HepG2 (cell line): Measurements from ENCODE around the gene CAPN15. TPM values are rescaled to one million over a fixed set of nuclear protein-coding genes. Genes with fewer than 3 reads are reported as not detected.

ENCODE experiments used
- ATAC-seq: fragments of 200-7000 bp; cut with Tn5 transposase; 3 replicates; pipeline ENCODE4 v1.9.1; 2020; ENCODE audit warnings: mild to moderate bottlenecking, moderate library complexity
- BruUV-seq: library from RNA; stranded (reverse); fragments of 400-500 nt; replicated peaks from 2 replicates; lab custom pipeline; 2021; lab: Mats Ljungman, UMichigan
- CTCF ChIA-PET: fragments of 300-600 bp; formaldehyde crosslinking; extraction: SDS; loops from one replicate; lab custom pipeline; 2021; ENCODE audit warnings: low total read pairs, inconsistent platforms, low intra/inter-chr PET ratio; lab: Yijun Ruan, JAX
- POLR2A ChIA-PET: fragments of 350-600 bp; sonication (Branson Sonifier 250); formaldehyde crosslinking; loops from one replicate; lab custom pipeline; 2020; ENCODE audit warnings: antibody characterized with exemption, inconsistent platforms; lab: Yijun Ruan, JAX
- DNase-seq: peaks from one replicate; pipeline ENCODE4 v3.0.0-alpha.2; 2015; ENCODE audit warnings: low spot score
- FAIRE-seq: peaks from 3 replicates; lab custom pipeline; 2011; peaks lifted over from hg19 to GRCh38; lab: Jason Lieb, UNC
- H2AFZ ChIP-seq: one replicate; pipeline ENCODE4 v1.6.1; 2011; ENCODE audit warnings: low read length, inconsistent platforms
- H3K27ac ChIP-seq: fragments of 300-600 bp; 3 replicates; pipeline ENCODE4 v1.8.0; 2011; ENCODE audit warnings: mixed run types, mild to moderate bottlenecking, mixed read lengths, low read length, inconsistent platforms; ENCODE audit not compliant: insufficient read depth; ENCODE audit errors: extremely low read length
- H3K27me3 ChIP-seq, 2 experiments: fragments of 200-600 bp in 1 of 2; 2 replicates in 1 of 2; 3 replicates in 1 of 2; pipeline versions ENCODE4 v1.6.0 to v1.8.0; 2011; ENCODE audit warnings: low read length in 2 of 2, mild to moderate bottlenecking in 2 of 2, moderate library complexity in 2 of 2, inconsistent platforms in 1 of 2; ENCODE audit not compliant: insufficient read depth in 2 of 2, control insufficient read depth in 1 of 2
- H3K36me3 ChIP-seq, 2 experiments: fragments of 200-600 bp in 1 of 2; replicated peaks in 1 of 2; 2 replicates in 1 of 2; 3 replicates in 1 of 2; pipeline versions ENCODE4 v1.5.1 to v1.8.0; 2011; ENCODE audit warnings: low read length in 2 of 2, inconsistent platforms in 1 of 2; ENCODE audit not compliant: insufficient read depth in 2 of 2, control insufficient read depth in 1 of 2
- H3K4me1 ChIP-seq: 2 replicates; pipeline ENCODE4 v1.5.1; 2012; ENCODE audit warnings: low read length, inconsistent platforms; ENCODE audit not compliant: insufficient read depth
- H3K4me2 ChIP-seq: 2 replicates; pipeline ENCODE4 v1.6.0; 2011; ENCODE audit warnings: low read depth, low read length, inconsistent platforms
- H3K4me3 ChIP-seq, 3 experiments: fragments of 200-600 bp in 1 of 3; sonication (generic), shearing (Covaris generic) in 1 of 3; replicated peaks in 1 of 3; 2 replicates each; pipeline ENCODE4 v1.5.1; 2011 to 2016; ENCODE audit warnings: low read length in 3 of 3, inconsistent platforms in 2 of 3, low read depth in 2 of 3, mild to moderate bottlenecking in 2 of 3, control low read depth in 1 of 3, mixed read lengths in 1 of 3; ENCODE audit not compliant: insufficient read depth in 1 of 3
- H3K79me2 ChIP-seq: one replicate; pipeline ENCODE4 v1.6.1; 2011; ENCODE audit warnings: low read length, inconsistent platforms; ENCODE audit not compliant: insufficient read depth
- H3K9ac ChIP-seq: 2 replicates; pipeline ENCODE4 v1.6.0; 2011; ENCODE audit warnings: mild to moderate bottlenecking, low read depth, low read length, inconsistent platforms; ENCODE audit not compliant: insufficient read depth
- H3K9me3 ChIP-seq: 2 replicates; pipeline ENCODE4 v1.5.1; 2012; ENCODE audit warnings: mild to moderate bottlenecking, low read length
- H4K20me1 ChIP-seq: 2 replicates; pipeline ENCODE4 v1.6.0; 2011; ENCODE audit warnings: inconsistent platforms, mild to moderate bottlenecking, low read length, moderate library complexity; ENCODE audit not compliant: insufficient read depth
- GABPB1 ChIP-seq: IDR thresholded peaks from 2 replicates; pipeline ENCODE4 v1.6.1; 2016; ENCODE audit warnings: mild to moderate bottlenecking, missing genetic modification reagents, moderate library complexity, missing compliant biosample characterization
- HNRNPLL ChIP-seq: fragments of 200-400 bp; formaldehyde crosslinking; IDR thresholded peaks from 2 replicates; pipeline ENCODE4 v1.6.1; 2017; ENCODE audit warnings: mild to moderate bottlenecking, low read depth, low read length; ENCODE audit not compliant: poor library complexity, severe bottlenecking
- RELA ChIP-seq: sonication (generic); formaldehyde crosslinking; IDR thresholded peaks from 2 replicates; pipeline ENCODE4 v1.4.0; 2020; ENCODE audit warnings: missing genetic modification reagents
- TEAD3 ChIP-seq: optimal IDR thresholded peaks from 2 replicates; pipeline ENCODE3; 2016; ENCODE audit warnings: borderline replicate concordance
- ZFYVE20 ChIP-seq: sonication (generic); formaldehyde crosslinking; IDR thresholded peaks from 2 replicates; pipeline ENCODE4 v1.8.0; 2023; ENCODE audit warnings: low read depth, mild to moderate bottlenecking, moderate library complexity, missing genetic modification reagents, borderline replicate concordance
- ZNF432 ChIP-seq: sonication (generic); formaldehyde crosslinking; IDR thresholded peaks from 2 replicates; pipeline ENCODE4 v1.5.0; 2020; ENCODE audit warnings: missing genetic modification reagents, mild to moderate bottlenecking, borderline replicate concordance
- ZNF510 ChIP-seq: sonication (generic); formaldehyde crosslinking; IDR thresholded peaks from 2 replicates; pipeline ENCODE4 v1.4.0; 2020; ENCODE audit warnings: low read depth, mild to moderate bottlenecking, missing genetic modification reagents
- ZNF580 ChIP-seq: IDR thresholded peaks from 2 replicates; pipeline ENCODE4 v1.6.1; 2016; ENCODE audit warnings: low read depth, borderline replicate concordance
- ZNF768 ChIP-seq: sonication (generic); formaldehyde crosslinking; IDR thresholded peaks from 2 replicates; pipeline ENCODE4 v1.4.0; 2020; ENCODE audit warnings: missing genetic modification reagents
- ZNF770 ChIP-seq: sonication (generic); formaldehyde crosslinking; IDR thresholded peaks from 2 replicates; pipeline ENCODE4 v1.5.0; 2020; ENCODE audit warnings: mild to moderate bottlenecking, missing genetic modification reagents
- ZNF780A ChIP-seq: sonication (generic); formaldehyde crosslinking; IDR thresholded peaks from 2 replicates; pipeline ENCODE4 v1.8.0; 2022; ENCODE audit warnings: mild to moderate bottlenecking, missing genetic modification reagents, moderate library complexity
- ZNF788 ChIP-seq: sonication (generic); formaldehyde crosslinking; IDR thresholded peaks from 2 replicates; pipeline ENCODE4 v1.5.0; 2020; ENCODE audit warnings: mild to moderate bottlenecking, missing genetic modification reagents, borderline replicate concordance
- ZZZ3 ChIP-seq: sonication (generic); formaldehyde crosslinking; IDR thresholded peaks from 2 replicates; pipeline ENCODE4 v1.4.0; 2020; ENCODE audit warnings: missing genetic modification reagents, mild to moderate bottlenecking, borderline replicate concordance
- WGBS: methylation state at CpG from one replicate; pipeline ENCODE4 v1.1.6; 2017; ENCODE audit warnings: low lambda C conversion rate; 5-methylcytosine and 5-hydroxymethylcytosine counted together
- in situ Hi-C: cut with HindIII; loops from 2 replicates; pipeline ENCODE4 v1.10.0; 2017; ENCODE audit warnings: low pct_unique_long_range_greater_than_20kb; ENCODE audit not compliant: extremely low pct_ligation_motif_present
- intact Hi-C: fragments of 100-400 bp; cut with micrococcal nuclease; formaldehyde crosslinking; loops from one replicate; pipeline ENCODE4 v1.10.0; 2022; ENCODE audit not compliant: unreplicated experiment
- polyA plus RNA-seq, 8 experiments: library from polyadenylated mRNA; depleted of rRNA in 3 of 8; stranded (reverse) in 7 of 8; unstranded in 1 of 8; fragments of >200 nt; fragmentation: Illumina TruSeq in 4 of 8; extraction: Trizol in 4 of 8; gene quantifications; 2 replicates each; pipeline versions ENCODE4 v1.2.1 to v1.2.3, GENCODE V29; 2011 to 2016; ENCODE audit warnings: low read depth in 4 of 8, missing spikeins in 1 of 8, mixed read lengths in 1 of 8; ENCODE audit not compliant: insufficient read depth in 1 of 8
- total RNA-seq, 5 experiments: library from RNA; depleted of rRNA; stranded (reverse); fragments of >200 nt; fragmentation: Illumina TruSeq; extraction: Trizol; gene quantifications; 2 replicates each; pipeline ENCODE4 v1.2.3, GENCODE V29; 2016; ENCODE audit warnings: low read depth in 1 of 5
- TF ChIP-seq, protein P1 (sequence below): sonication (generic); formaldehyde crosslinking; IDR thresholded peaks from 2 replicates; pipeline ENCODE4 v1.8.0; 2022; ENCODE audit warnings: mild to moderate bottlenecking, missing genetic modification reagents, moderate library complexity
- TF ChIP-seq, protein P2 (sequence below): sonication (generic); formaldehyde crosslinking; conservative IDR thresholded peaks from 2 replicates; pipeline ENCODE4 v1.4.0; 2020; ENCODE audit warnings: mild to moderate bottlenecking, missing genetic modification reagents, moderate library complexity

Gene CAPN15
- total and polyA plus RNA-seq, 2 of the 13 experiments (the other 11 are each of a cell fraction or from before 2014, with no cell fraction given): 14.9 to 24.5 TPM

DNA sequence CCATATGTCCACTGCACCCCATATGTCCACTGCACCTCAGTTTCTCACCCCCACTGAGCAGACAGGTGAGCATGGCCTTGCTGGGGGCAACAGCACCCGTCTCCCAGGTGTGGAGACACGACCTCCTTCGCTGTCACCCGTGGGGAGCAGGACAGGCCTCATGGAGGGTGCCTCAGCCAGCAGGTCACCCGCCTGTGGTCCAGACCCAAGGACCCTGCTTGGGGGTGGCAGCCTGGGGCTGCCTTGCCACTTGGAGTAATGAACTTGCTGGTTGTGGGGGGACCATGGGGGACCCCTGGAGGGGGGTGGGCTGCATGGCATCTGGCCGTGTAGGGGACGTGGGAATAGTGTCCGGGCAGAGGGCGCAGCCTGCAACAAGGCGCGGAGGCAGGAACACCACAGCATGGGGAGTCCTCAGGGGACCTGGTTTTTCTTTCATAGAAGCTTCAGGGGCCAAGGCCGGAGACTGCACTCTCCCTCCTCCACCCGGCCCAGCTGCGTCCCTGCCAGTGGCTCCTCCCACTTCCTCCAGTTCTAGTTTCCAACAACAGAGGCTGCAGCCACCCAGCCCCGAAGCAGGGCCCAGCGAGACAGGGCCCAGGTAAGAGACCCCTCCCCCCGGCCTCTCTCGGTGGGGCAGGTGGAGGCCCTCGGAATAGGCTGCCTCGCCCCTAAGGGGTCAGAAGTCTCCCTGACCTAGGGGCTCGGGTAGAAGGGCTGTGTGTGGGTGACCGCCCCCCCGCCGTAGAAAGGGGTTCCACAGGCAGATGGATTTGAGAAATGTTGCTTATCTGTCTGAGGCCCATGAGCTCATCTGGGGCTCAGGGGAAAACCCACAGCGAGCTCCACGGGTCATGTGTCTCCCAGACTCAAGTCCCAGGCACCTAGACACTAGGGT, 39.2 kb downstream of the CAPN15 start, which contains the start of gene NHLRC4:
NHLRC4 (plus strand) TSS at position 531 of the 898 bp plus-strand sequence. CDS start 1,043 bp downstream, outside the sequence.
- ATAC-seq (peak; percentile 27), FAIRE-seq (no peak), DNase-seq (peak; percentile 50)
- WGBS: 8% methylated on average over 7 of the region's 26 CpGs
- peaks cover 11 to 42% of the 10 kb centered on the region in 2 experiments for H3K27me3 ChIP-seq
- H3K79me2 ChIP-seq: peaks cover 7% of the 10 kb centered on the region
- H3K9me3 ChIP-seq: no peaks in the 10 kb centered on the region
- ChIA-PET CTCF (no interaction called here), POLR2A (interaction anchor here (1.0 to 1.4 kb wide), 4 partner anchors 9 to 166 kb away, joined by 3 to 10 read pairs (median 4); no protein-coding TSS in a partner anchor)
- no peak within 1 kb of the TSS for H3K27ac ChIP-seq
- 0 out of 5 replicates have a peak, but pooled peaks cover 0 to under 1% of the 10 kb centered on the region in 2 experiments for H3K36me3 ChIP-seq
- in situ Hi-C loops: no loop called here
- H2AFZ ChIP-seq: no peak within 1 kb of the TSS
- intact Hi-C loops: loop anchor here (5.0 kb wide), 1 partner anchor 34 kb away; no protein-coding TSS in a partner anchor
- H4K20me1 ChIP-seq: no peaks in the 10 kb centered on the region
- peak within 1 kb of the TSS; percentile 55 to 92 (median 65); a peak in 5 of 6 replicates for H3K4me3 ChIP-seq
- H3K4me1 ChIP-seq: peaks cover 65% of the 10 kb centered on the region
- no TSS peak for BruUV-seq
- H3K4me2 ChIP-seq: peak within 1 kb of the TSS; percentile 91
- peak within 1 kb of the TSS; percentile 40; the same call in 1 of the 2 replicates for H3K9ac ChIP-seq
- TF ChIP-seq TEAD3 (CRISPR knock-in tag) (no peak), ZNF770 (0 out of 2 replicates have a peak, but pooled peaks have one; percentile 10), ZNF780A (CRISPR knock-in tag) (no peak), ZNF788 (0 out of 2 replicates have a peak, but pooled peaks have one; percentile 51), ZNF510 (CRISPR knock-in tag) (no peak), RELA (no peak), ZNF432 (CRISPR knock-in tag) (no peak), GABPB1 (CRISPR knock-in tag) (peak; percentile 49), HNRNPLL (peak; percentile 21), ZNF768 (CRISPR knock-in tag) (peak; percentile 18; the same call in 1 of the 2 replicates), ZNF580 (CRISPR knock-in tag) (0 out of 2 replicates have a peak, but pooled peaks have one; percentile 35), ZFYVE20 (CRISPR knock-in tag) (no peak), ZZZ3 (CRISPR knock-in tag) (no peak)
- TF ChIP-seq, protein P1, sequence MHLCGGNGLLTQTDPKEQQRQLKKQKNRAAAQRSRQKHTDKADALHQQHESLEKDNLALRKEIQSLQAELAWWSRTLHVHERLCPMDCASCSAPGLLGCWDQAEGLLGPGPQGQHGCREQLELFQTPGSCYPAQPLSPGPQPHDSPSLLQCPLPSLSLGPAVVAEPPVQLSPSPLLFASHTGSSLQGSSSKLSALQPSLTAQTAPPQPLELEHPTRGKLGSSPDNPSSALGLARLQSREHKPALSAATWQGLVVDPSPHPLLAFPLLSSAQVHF (CRISPR knock-in tag): no peak
- TF ChIP-seq, protein P2, sequence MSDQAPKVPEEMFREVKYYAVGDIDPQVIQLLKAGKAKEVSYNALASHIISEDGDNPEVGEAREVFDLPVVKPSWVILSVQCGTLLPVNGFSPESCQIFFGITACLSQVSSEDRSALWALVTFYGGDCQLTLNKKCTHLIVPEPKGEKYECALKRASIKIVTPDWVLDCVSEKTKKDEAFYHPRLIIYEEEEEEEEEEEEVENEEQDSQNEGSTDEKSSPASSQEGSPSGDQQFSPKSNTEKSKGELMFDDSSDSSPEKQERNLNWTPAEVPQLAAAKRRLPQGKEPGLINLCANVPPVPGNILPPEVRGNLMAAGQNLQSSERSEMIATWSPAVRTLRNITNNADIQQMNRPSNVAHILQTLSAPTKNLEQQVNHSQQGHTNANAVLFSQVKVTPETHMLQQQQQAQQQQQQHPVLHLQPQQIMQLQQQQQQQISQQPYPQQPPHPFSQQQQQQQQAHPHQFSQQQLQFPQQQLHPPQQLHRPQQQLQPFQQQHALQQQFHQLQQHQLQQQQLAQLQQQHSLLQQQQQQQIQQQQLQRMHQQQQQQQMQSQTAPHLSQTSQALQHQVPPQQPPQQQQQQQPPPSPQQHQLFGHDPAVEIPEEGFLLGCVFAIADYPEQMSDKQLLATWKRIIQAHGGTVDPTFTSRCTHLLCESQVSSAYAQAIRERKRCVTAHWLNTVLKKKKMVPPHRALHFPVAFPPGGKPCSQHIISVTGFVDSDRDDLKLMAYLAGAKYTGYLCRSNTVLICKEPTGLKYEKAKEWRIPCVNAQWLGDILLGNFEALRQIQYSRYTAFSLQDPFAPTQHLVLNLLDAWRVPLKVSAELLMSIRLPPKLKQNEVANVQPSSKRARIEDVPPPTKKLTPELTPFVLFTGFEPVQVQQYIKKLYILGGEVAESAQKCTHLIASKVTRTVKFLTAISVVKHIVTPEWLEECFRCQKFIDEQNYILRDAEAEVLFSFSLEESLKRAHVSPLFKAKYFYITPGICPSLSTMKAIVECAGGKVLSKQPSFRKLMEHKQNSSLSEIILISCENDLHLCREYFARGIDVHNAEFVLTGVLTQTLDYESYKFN (CRISPR knock-in tag): 0 out of 2 replicates have a peak, but pooled peaks have one; percentile 35
